Mononuclear cell (primary cell): ENCODE results near the gene IL1F10. TPM values are rescaled to one million over a fixed set of nuclear protein-coding genes. Genes with fewer than 3 reads are reported as not detected.

ENCODE experiments used
- H3K27me3 ChIP-seq: 2 replicates; pipeline ENCODE4 v1.6.0; 2011; ENCODE audit warnings: low read length, control low read depth; ENCODE audit not compliant: insufficient read depth
- H3K4me1 ChIP-seq: 2 replicates; pipeline ENCODE4 v1.5.1; 2011; ENCODE audit warnings: mild to moderate bottlenecking, low read length, control low read depth; ENCODE audit not compliant: insufficient read depth
- H3K4me3 ChIP-seq: 2 replicates; pipeline ENCODE4 v1.5.1; 2011; ENCODE audit warnings: mild to moderate bottlenecking, low read length, moderate library complexity
- H3K9me3 ChIP-seq: 2 replicates; pipeline ENCODE4 v1.5.1; 2011; ENCODE audit warnings: low read depth, mild to moderate bottlenecking, control low read depth, low read length
- total RNA-seq: library from RNA; depleted of rRNA; stranded (reverse); fragments of >200 nt; gene quantifications from one replicate; pipeline ENCODE4 v1.2.3, GENCODE V29; 2012

The IL1F10 gene
- total RNA-seq, 1 donor: not detected

GRCh38 chr2:113123726-113124125, 56.0 kb downstream of the IL1F10 start:
- H3K4me1 ChIP-seq: peaks cover 60% of the 10 kb centered on the region
- H3K4me3 ChIP-seq: no peak overlapping the region
- no peaks in the 10 kb centered on the region for H3K27me3 ChIP-seq
- H3K9me3 ChIP-seq: no peaks in the 10 kb centered on the region

GRCh38 chr2:113124181-113124961, 56.6 kb downstream of the IL1F10 start:
- H3K4me1 ChIP-seq: peaks cover 66% of the 10 kb centered on the region
- no peaks in the 10 kb centered on the region for H3K27me3 ChIP-seq
- H3K9me3 ChIP-seq: no peaks in the 10 kb centered on the region
- no peak overlapping the region for H3K4me3 ChIP-seq

Other genes starting within 250 kb of the IL1F10 start
- gene IL1B, start 231.2 kb upstream of the IL1F10 start, total RNA-seq: 3,994 TPM
- not detected for gene IL37, start 156.8 kb upstream of the IL1F10 start, total RNA-seq
- gene IL36G, start 90.0 kb upstream of the IL1F10 start, total RNA-seq: not detected
- gene IL36A, start 62.5 kb upstream of the IL1F10 start, total RNA-seq: not detected
- not detected for gene IL36B, start 15.1 kb upstream of the IL1F10 start, total RNA-seq
- not detected for gene IL36RN, start 8.8 kb upstream of the IL1F10 start, total RNA-seq
- gene IL1RN, start 59.6 kb downstream of the IL1F10 start, total RNA-seq: 203 TPM
- gene PSD4, start 106.0 kb downstream of the IL1F10 start, total RNA-seq: 47.2 TPM
- 0.31 TPM for gene PAX8, start 211.0 kb downstream of the IL1F10 start, total RNA-seq